ENCODE results near the gene ELMO1. TPM values are rescaled to one million over a fixed set of nuclear protein-coding genes. Genes with fewer than 3 reads are reported as not detected.

The ELMO1 gene
- total RNA-seq, 1 donor from 2014 or later: not detected

GRCh38 chr7:36911788-36912187, 536.9 kb downstream of the ELMO1 start:
- Mint-ChIP-seq H3K9me3 (ENCODE audit: unreplicated experiment) (no peaks in the 10 kb centered on the region), H3K36me3 (ENCODE audit: unreplicated experiment) (no peaks in the 10 kb centered on the region), H3K27me3 (ENCODE audit: unreplicated experiment) (peaks cover 9% of the 10 kb centered on the region), H3K4me3 (ENCODE audit: unreplicated experiment) (no peak overlapping the region), H3K4me1 (ENCODE audit: unreplicated experiment) (no peaks in the 10 kb centered on the region), H3K27ac (ENCODE audit: unreplicated experiment) (no peak overlapping the region)
- no peak for DNase-seq (ENCODE audit: extremely low spot score, unreplicated experiment)
- TF ChIP-seq CTCF (IDR thresholded peaks at IDR 0.05): no peak

GRCh38 chr7:36910859-36911258, 537.8 kb downstream of the ELMO1 start:
- no peaks in the 10 kb centered on the region for H3K9me3 Mint-ChIP-seq (ENCODE audit: unreplicated experiment)
- H3K36me3 Mint-ChIP-seq (ENCODE audit: unreplicated experiment): no peaks in the 10 kb centered on the region
- no peak overlapping the region for H3K27ac Mint-ChIP-seq (ENCODE audit: unreplicated experiment)
- TF ChIP-seq CTCF (IDR thresholded peaks at IDR 0.05): no peak
- no peak overlapping the region for H3K4me3 Mint-ChIP-seq (ENCODE audit: unreplicated experiment)
- no peak for DNase-seq (ENCODE audit: extremely low spot score, unreplicated experiment)
- peaks cover 2% of the 10 kb centered on the region for H3K27me3 Mint-ChIP-seq (ENCODE audit: unreplicated experiment)
- H3K4me1 Mint-ChIP-seq (ENCODE audit: unreplicated experiment): no peaks in the 10 kb centered on the region

GRCh38 chr7:36910401-36910800, 538.3 kb downstream of the ELMO1 start:
- no peak overlapping the region for H3K4me3 Mint-ChIP-seq (ENCODE audit: unreplicated experiment)
- no peak for DNase-seq (ENCODE audit: extremely low spot score, unreplicated experiment)
- no peaks in the 10 kb centered on the region for H3K9me3 Mint-ChIP-seq (ENCODE audit: unreplicated experiment)
- TF ChIP-seq CTCF (IDR thresholded peaks at IDR 0.05): no peak
- H3K27me3 Mint-ChIP-seq (ENCODE audit: unreplicated experiment): peaks cover 6% of the 10 kb centered on the region
- H3K4me1 Mint-ChIP-seq (ENCODE audit: unreplicated experiment): no peaks in the 10 kb centered on the region
- H3K27ac Mint-ChIP-seq (ENCODE audit: unreplicated experiment): no peak overlapping the region
- no peaks in the 10 kb centered on the region for H3K36me3 Mint-ChIP-seq (ENCODE audit: unreplicated experiment)

- Mint-ChIP-seq H3K27me3 (ENCODE audit: unreplicated experiment) (peaks cover 6% of the 10 kb centered on the region), H3K36me3 (ENCODE audit: unreplicated experiment) (no peaks in the 10 kb centered on the region), H3K9me3 (ENCODE audit: unreplicated experiment) (no peaks in the 10 kb centered on the region), H3K4me3 (ENCODE audit: unreplicated experiment) (no peak overlapping the region), H3K27ac (ENCODE audit: unreplicated experiment) (no peak overlapping the region), H3K4me1 (ENCODE audit: unreplicated experiment) (no peaks in the 10 kb centered on the region)
- no peak for TF ChIP-seq CTCF (IDR thresholded peaks at IDR 0.05)
- DNase-seq (ENCODE audit: extremely low spot score, unreplicated experiment): no peak
Measured at GRCh38 chr7:36906956-36907635, 541.6 kb downstream of the ELMO1 start.

- H3K27ac Mint-ChIP-seq (ENCODE audit: unreplicated experiment): no peak overlapping the region
- peaks cover 6% of the 10 kb centered on the region for H3K27me3 Mint-ChIP-seq (ENCODE audit: unreplicated experiment)
- DNase-seq (ENCODE audit: extremely low spot score, unreplicated experiment): no peak
Measured at GRCh38 chr7:36906448-36906847, 542.2 kb downstream of the ELMO1 start.

More at GRCh38 chr7:36906448-36906847, 542.2 kb downstream of the ELMO1 start:
- Mint-ChIP-seq H3K4me3 (ENCODE audit: unreplicated experiment) (no peak overlapping the region), H3K36me3 (ENCODE audit: unreplicated experiment) (no peaks in the 10 kb centered on the region), H3K4me1 (ENCODE audit: unreplicated experiment) (no peaks in the 10 kb centered on the region), H3K9me3 (ENCODE audit: unreplicated experiment) (no peaks in the 10 kb centered on the region)
- TF ChIP-seq CTCF (IDR thresholded peaks at IDR 0.05): no peak
